Measurements from ENCODE around the gene ACTN4.

Gene ACTN4

DNA sequence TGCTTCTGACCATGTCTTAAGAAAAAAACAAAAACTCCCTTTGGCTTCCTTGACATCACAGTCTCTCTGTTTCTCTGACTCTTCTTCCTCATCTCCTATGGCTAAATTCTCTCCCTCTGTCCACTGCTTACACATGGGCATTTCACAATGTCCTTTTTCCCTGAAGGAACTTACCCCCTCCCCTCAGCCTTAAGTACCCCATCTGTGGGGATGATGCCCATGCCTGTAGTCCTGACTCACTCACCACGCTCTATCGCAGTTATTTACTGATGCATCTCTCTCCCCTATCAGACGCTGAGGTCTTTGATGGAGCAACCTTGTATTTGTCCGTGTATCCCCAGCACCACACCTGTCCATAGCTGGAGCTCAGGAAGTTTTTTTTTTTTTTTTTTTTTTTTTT lies 32.4 kb downstream of the ACTN4 start:
- DNase-seq, result no peak

DNA sequence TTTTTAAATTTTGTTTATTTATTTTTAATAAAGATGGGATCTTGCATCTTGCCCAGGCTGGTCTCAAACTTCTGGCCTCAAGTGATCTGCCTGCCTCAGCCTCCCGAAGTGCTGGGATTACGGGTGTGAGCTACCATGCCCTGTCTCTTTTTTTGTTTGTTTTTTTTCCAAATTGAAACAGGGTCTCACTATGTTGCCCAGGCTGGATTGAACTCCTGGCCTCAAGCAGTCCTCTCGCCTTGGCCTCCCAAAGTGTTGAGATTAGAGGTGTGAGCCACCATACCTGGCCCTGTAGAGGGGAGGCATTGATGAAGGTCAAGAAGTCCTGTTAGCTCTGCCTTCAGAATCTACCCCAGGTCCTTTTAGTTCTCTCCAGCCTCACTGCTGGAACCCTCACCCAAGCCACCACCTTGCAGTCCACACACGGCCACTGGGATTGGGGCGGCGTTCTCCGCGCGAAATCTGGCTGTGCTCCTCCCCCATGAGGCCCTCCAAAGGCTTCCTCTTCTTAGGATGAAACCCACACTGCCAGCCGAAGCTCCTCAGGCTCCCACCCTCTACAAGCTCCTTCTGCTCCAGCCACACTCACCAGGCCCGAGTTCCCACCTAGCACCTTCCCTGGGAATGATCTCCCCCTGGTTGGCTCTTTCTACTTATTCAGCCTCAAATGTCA lies 34.9 kb downstream of the ACTN4 start:
- DNase-seq, result no peak

DNA sequence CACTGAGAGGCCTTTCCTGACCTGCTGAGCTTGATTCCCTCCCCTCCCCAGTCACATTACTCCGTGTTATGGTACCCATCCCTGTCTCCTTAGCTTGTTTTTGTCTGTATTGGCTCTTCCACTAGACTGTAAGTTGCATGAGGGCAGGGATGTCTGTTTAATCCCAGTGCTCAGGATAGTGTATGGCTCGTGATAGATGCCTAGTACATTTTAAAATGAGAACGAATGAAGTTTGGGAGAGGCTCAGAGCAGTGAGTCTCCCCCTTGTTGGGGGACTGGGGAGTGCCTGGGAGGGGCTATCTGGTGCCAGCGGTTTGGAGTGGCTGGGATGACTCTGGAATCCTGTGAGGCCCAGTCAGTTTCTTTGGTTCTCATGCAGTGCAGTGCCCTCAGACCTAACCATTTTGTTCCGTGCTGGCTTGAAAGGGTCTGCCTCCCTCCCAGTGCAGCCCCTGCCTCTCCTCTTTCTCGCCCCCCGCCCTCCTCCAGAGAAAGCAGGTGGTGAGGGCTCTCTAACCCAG lies 35.5 kb downstream of the ACTN4 start:
- no peak for DNase-seq

DNA sequence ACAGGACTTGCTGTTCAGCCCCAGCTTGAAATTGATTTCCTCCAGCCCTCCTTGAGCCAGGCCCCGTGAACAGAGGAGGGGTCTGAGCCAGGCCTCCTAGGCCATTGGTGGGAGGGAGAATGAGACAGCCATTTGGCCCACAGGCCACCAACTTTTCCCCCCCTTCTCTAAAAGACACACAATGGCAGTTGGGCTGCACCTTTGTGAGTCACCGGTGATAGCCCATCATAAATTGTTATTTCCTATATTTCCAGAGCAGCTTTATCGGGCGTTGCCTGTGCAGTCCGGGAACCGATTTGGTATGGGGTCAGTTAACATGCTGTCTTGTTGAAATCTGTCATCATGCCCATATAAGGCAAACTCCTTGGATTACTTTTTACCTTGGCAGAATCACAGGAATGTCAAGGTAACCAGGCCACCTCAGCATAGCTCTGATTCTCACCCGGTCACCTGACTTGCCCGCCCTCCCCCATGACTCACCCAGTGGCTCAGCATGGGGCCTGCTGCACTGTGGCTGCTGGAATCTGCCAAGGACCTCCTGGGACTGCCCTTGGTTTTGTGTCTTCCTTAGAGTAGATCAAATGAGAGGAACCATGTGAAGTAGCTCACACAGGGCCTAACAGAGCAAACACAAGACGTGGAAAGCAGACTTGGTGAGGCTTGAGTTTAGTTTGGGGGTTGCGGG lies 36.1 kb downstream of the ACTN4 start:
- peak; percentile 52 to 65 for DNase-seq

DNA sequence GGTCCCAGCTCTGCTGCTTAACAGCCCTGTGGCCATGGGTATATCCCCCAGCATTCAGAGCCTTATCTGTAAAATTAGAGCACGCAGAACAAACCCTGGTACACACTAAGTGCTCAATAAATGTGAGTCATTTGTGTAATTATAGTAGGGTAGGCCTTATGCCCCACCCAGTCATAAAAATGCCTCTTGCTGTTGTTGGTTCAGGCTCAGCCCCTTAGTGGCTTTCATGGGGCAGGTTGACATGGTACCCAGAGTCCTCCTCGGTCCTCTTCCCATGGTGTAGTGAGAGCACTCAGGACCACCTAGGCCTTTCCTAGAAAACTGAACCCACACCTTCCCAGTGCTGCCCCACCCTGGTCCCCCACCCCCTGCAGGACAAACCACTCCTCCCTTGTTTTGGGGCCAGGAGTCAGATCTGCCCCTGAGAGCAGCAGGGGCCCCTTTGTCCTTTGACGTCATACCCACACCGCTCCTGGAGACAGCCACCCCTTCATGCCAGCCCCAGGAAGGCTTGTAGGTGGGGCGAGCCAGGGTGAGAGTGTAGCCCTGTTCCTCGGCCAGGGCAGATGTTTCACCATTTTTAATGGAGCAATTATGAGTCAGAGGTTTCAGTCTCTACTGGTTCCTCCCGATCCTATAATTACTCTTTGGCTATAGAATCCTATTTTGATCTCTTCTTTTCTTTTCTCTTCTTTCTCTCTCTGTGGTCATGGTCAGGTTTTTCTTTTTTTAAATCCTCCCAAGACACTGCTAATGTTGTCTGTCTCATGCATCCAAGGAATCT lies 36.8 kb downstream of the ACTN4 start:
- DNase-seq, result peak; percentile 81 to 87

DNA sequence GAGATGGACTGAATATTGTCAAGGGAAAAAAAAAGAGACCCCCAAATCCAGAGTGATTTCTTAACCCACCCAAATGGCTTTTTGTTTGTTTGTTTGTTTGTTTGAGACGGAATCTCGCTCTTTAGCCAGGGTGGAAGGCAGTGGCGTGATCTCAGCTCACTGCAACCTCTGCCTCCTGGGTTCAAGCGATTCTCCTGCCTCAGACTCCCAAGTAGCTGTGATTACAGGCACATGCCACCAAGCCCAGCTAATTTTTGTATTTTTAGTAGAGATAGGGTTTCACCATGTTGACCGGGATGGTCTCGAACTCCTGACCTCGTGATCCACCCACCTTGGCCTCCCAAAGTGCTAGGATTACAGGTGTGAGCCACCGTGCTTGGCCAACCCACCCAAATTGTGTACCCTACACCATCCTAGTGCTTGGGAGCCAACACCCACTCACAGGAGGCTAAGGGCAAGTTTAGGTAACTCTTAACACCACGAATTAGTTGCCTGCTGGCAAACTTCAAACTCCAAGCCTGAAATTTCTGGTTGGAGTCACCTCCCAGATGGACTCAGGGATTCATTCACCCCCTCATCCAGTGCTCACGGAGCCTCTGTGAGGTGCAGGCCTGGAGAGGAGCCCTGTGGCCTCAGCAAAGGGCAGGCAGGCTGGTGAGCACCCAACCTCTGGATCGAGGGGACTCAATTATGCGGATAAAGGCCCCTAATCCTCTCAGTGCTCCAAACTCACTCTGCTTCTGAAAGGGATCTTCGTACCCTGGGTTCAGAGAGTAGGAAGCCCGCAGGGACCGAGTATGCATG lies 37.6 kb downstream of the ACTN4 start:
- DNase-seq, result no peak

DNA sequence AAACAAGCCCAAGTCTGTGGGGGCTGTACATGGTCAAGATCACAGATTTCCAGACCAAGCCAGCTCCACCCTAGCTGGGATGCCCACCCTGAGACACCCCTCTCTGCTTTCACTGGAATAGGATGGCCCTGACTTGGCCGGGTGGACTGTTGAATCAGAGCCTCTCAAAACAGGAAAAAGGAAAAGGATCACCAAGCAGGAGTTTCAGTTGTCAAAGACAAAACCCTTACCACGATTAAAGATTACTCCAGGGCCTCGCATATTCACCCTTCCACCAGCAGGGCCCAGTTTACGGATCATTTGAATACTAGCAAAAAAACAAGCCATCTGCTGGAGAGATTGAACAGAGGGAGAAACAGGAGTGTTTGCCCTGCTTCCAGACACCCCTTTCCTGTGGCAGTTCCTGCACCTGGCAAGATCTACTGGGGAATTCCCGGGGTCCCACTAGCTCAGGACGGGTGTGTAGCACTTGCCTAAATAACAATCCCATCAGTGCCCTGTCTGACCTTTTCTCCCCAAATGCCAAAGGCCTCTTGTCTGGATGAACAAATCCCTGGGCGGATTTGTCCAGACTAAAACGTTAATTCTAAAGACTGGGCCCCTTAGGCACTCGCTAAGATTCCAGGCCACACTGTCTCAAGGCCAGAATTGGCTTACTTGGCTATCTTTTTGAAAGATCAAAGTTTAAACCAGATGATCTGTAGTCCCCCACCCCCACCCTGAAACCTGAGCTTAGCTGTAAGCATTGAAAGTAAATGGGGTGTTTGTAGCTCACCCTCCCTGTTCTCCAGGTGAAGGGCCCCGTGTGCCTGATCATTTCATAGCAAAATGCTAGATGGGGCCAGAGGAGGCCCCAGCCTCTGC lies 38.4 kb downstream of the ACTN4 start:
- DNase-seq, result peak; percentile 14 to 66

DNA sequence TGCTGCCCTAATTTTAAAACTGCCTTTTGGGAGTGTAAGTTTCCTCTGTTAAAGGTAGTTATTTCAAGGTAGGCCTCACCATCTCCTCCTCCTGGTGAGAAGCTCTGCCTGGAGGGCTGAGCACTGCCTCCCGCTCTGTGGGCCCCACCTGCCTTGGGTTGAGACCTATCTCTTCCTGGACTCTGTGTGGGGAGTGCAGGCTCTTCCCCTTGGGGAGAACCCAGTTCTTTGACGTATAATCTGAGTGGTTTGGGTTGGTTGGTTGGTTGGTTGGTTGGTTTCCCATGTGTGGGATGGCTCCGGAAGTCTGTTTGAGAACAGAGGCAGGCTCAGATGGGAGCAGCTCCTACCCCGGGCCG lies 39.1 kb downstream of the ACTN4 start:
- no peak for DNase-seq

DNA sequence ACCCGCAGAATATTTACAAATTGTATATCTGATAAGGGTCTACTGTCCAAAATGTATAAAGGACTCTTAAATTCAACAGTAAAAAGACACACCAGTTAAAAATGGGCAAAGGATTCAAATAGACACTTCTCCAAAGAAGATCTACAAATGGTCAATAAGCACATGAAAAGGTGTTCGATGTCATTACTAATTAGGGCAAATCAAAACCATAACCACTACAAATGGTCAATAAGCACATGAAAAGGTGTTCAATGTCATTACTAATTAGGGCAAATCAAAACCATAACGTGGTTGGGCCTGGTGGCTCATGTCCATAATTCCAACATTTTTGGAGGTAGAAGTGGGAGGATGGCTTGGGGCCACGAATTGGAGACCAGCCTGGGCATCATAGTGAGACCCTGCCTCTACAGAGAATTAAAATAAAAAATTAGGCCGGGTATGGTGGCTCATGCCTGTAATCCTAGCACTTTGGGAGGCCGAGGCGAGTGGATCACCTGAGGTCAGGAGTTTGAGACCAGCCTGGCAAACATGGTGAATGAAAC lies 40.5 kb downstream of the ACTN4 start:
- no peak for DNase-seq

DNA sequence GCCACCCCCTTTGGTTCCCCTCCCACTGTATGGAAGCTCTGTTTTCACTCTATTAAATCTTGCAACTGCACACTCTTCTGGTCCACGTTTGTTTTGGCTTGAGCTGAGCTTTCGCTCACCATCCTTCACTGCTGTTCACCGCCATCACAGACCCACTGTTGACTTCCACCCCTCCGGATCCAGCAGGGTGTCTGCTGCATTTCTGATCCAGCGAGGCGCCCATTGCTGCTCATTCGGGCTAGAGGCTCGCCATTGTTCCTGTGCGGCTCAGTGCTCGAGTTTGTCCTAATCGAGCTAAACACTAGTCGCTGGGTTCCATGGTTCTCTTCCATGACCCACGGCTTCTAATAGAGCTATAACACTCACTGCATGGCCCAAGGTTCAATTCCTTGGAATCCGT lies 42.7 kb downstream of the ACTN4 start:
- DNase-seq, result no peak

DNA sequence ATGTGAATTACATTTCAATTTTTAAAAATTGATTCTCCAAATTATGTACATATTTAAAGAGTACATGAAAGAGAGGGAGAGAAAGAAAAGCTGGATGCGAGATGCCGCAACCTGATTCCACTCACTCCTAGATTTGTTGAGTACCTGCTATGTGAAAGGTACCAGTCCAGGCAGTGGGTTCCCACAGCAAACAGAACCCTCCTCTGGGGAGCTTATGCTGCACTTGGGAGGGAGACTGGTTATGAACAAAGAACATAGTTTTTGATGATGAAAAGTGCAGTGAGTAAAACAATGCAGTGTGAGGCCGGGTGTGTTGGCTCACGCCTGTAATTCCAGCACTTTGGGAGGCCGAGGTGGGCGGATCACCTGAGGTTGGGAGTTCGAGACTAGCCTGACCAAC lies 43.4 kb downstream of the ACTN4 start:
- DNase-seq, result no peak

DNA sequence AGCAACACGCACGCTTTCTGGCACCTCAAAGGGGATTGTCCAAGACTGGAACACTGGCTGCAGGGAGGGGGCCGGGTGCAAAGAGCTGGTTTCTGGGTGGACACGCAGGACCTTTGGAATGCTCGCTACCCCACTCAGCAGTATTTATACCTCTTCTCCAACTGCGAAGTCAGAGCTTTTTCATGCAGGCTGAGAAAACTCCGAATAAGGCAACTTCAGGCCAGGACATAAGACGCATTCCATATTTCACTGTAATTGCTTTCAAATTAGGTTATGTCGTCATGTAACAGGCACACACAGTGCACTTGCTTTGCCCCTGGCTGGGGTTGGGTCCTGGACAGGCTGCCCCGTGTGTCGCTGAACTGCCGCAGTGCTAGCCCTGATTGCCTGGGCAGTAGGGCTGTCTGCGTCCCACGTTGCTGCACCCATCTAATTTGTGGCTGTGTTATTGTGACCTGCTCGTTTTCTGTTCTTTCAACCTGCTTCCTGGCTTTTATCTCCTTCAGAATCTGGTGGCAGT lies 44.5 kb downstream of the ACTN4 start:
- no peak for DNase-seq

DNA sequence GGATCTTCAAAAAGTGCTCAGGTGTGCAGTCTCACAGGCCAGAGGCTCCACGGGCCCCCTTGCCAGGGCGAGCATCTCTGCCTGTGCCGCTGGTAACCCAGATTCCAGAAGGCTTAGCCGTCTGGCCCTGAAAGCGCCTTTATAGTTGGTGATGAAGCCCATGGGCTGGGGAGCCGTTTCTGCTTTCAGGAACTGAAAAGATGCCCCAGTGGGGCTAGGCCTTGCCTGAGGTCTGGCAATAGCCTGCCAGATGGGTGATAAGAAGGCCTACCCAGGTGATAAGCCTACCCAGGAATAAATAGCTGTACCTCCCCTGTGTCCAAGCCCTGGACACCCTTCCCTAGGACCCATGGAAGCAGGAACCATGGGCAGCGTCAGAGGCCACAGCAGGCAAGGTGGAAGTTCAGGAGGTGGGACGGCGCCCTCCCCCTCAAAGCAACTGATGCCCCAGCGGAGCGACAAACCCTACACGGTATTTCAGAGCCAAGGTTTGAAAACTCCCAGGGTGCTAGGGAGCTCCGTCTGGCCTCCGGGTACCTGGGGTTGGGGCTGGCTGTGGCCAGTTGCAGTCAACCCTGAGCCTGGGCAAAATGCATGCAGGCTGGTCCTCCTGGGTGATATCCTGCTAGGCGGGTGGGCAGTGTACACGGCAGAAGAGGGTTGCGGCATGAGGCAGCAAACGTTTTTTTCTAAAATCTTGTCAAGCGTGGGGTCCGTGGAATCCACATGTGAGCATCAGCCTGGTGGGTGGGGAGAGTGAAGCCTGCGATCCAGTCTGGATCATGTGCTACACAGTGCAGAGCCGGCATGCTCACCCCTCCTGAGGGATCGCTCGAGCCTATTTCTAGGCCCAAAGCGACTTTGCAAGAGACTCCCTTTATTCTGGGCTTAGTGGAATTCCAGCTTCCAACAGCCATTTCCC lies 45.3 kb downstream of the ACTN4 start:
- no peak for DNase-seq

DNA sequence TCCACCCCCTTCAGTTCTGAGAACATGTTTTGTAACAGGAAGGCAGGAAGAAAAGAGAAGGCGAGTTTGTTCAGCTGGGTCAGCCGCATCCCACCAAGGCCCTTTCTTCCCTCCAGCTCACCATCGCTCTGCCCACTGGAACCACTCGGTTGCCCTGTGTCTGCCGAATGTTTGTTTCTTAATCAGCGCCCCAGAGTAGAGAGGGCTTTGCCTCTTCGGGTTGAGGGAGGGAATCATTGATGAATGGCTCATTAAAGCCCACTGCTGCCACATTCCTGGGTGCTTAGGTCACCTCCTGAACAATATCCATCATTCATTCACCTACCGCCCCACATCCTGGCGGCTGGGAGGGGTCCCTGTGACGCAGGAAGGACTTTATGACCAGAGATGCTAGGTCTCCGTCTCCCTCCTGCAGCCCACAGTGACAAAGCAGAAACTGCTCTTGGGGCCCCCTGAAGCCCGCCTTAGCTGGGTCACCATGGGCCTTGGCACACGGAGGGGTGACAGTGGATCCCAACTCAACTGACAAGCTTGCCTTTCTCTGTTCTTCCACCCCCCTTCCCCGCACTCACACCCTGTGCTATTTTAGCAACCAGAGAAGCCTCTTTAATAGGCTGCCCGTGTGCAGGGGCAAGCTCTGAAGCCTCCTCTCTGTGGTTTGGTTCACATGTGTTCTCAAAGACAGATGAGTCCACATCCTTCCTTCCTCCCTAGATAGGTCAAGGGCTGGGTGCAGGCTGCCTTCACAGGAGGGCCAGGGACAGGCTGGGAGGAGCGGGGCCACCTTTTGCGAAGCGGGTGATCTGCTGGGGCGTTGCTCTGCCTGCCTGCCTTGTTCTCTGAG lies 46.2 kb downstream of the ACTN4 start:
- no peak for DNase-seq

DNA sequence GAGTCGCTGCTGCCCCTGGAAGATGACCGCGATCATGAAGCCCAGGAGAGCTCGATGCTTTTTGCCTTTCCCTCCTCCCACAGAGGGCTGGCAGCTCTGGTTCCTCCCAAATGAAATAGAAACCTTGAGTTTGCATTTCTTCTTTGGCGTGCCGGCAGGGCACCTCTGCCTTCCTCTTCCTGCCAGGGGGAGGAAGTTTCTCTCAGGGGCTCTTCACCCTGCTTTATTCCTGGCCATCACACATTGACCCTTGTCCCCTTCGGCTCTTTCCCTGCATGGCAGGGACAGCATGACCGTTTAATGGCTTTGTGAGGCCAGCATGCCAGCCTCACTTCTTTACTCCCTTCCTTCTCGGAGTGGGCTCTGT lies 47.9 kb downstream of the ACTN4 start:
- DNase-seq, result no peak

DNA sequence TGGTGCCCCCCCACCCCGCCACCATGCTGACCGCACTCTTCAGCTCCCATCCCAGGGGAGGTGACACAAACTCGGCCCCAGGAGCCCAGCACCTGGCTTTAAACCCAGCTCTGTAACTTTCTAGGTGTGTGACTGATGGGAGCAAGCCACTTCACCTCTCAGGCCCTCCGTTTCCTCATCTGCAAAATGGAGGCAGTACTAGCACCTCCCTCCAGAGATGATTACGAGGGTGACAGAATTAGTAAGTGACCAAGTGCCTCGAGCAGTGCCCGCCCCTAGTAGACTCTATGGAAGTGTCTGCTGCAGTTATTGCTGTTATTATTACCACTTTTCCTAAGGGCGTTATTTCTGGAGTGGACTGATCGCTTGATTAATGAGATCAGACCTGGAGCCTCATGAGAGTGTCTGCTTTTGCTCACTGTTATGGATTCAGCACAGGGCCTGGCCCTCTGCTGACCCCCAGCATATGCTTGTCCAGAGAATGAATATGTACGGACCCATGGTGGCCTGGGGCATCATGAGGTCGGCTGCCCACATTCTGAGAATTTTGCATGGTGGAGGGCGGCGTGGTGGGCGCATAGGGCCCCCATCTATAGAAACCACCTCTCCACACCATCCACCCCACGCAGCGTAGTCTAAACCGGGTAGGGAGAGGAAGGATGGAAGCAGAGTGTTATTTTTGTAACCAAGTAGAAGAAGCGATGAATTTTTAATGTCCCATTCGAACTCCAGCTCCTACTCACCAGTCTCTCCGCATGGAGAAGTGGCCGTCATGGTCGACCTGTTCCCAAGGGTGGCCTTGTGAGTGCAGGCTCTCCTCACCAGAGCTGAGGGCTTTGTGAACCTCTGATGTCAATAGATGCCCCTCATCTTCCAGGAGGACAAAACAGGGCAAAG lies 48.6 kb downstream of the ACTN4 start:
- no peak for DNase-seq

DNA sequence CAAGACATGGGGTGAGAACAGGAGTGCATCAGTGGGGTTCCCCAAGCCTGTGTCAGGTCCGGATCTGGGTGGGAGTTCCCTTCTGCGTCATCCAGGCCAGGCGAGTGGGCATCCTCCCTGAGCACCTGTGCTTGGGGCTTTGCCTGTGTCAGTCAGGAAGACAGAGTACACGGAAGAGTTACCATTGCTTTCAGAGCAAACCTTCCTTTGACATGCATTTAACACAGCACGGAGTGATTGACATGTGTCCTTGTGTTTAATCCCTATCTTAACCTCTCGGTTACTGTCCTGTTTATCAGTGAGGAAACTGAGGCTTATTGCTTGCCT lies 49.2 kb downstream of the ACTN4 start:
- no peak for DNase-seq

DNA sequence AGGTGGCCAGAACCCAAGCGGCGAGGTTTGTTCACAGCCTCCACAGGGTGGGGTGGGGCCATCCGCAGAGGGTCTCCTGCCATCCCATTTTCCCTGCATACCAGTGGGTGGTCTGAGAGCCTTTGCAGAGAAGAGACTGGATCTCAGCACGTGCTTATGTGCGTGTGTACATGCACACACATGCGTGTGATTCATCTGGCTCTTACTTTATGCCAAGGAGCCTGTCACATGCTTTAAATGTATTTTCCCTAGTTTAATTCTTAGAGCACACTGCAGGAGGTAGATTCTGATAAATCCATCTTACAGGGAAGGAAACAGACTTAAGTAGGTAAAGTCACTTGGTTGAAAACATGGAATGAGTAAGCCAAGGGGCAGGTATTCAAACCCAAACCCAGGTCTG lies 49.7 kb downstream of the ACTN4 start:
- DNase-seq, result no peak

DNA sequence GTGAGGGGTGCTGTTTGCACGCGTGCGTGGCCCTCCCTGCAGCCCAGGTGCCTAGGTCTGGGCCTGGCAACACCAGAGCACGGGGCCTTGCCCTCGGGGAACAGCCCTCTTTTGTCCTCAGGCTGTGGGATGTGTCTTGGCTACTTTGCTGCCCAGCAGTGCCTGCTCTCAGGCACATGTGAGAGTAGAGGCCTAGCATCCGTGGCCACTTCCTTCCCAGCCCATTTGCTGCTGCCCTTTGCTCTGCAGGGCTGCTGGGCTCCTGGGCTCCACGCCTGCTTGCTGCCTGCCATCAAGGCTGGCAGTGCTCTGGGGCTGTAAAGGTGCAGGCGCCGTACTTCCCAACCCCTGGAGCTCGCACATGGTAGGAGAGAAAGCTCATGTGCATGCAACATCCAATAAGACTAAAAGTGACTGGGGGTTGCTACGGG lies 50.2 kb downstream of the ACTN4 start:
- DNase-seq, result no peak
